GM18867 (cell line): ENCODE measurements around the gene HMCN1.

Experiments
- ATAC-seq: cut with Tn5 transposase; IDR thresholded peaks from one replicate; pipeline ENCODE4 v1.9.1; 2021; ENCODE audit warnings: mild to moderate bottlenecking, moderate library complexity; ENCODE audit not compliant: unreplicated experiment

Gene HMCN1

DNA sequence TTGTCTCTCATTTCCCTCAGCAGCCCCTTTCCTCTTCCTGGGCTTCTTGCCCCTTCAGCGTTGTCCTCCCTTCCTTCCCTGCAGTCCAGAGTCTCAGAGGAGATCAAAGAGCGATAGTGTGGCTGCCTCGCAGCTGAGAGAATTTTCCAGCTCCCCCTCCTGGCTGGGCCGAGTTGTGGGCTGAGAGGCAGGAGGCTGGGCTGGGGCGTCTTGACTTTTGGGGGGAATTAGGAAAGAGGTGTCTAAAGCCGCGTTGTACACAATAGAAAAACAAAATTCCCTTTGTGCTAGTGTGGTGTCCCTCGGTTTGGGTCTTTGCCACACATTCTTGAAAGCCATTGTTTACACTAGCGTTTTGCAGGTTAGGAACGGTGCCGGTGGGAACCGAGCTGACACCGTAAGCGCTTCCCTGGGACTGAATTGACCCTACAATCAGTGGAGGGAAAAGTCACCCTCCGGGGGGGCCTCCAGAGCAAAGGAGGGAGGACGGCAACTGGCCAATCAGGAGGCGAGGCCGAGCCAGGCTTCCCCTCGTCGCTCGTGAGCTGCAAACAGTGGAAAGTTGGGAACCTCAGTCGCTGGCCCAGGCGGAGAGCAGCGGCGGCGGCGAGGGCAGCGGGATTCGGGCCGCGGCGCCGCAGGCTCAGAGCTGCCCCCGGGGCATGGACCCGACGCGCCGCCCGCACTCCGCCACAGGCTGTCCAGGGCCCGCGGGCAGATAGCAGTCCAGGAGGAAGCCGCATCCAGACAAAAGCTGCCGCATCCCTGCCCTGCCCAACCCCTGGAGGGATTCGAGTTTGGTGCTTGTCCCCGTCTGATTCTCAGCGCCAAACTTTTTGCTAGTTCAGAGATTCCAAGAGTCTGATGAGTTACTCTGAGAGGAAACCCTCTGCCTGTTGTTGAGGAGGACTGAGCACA lies at the start of gene HMCN1:
Gene HMCN1, plus strand, starts transcription at position 574 of the 918 bp plus-strand sequence. CDS start 389 bp downstream, outside the sequence.
- ATAC-seq, result no peak

- ATAC-seq, result no peak
Observed at GRCh38 chr1:185686821-185687778, 47.1 kb upstream of the HMCN1 start.

DNA sequence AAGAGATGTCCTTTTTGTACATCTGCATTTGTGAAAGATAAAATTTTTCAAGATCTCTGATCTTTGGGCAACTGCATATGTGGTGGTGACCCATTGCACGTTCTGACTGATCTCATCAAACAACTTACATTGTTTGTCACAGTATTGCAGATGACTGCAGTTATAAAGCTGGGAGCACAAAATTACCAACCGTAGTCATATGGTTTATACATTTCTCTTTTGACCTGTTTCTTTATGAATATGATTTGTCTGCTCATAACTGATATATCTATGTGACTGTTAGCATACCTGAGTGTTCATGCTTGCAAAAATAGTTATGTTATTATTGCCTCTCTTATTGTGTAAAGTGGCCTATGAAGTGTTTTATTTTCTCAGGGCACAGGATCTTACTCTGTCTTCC lies 43.7 kb upstream of the HMCN1 start:
- no peak for ATAC-seq

DNA sequence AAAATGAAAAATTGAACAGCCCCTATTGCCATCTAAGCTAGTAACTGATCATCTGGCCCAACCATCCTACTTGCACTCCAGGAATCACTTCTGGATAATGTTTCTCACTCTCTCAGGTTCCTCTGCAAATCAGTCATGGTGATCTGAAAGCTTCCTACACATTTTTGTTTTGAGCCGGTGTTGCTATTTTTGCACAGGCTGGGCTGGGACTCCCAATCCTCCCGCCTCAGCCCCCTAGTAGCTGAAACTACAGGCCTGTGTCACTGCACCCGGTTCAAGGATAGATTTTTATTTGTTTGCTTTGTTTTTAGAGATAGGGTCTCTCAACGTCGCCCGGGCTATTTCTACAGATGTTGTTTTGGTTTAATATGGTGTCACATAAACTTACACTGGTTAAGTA lies 40.5 kb upstream of the HMCN1 start:
- ATAC-seq, result no peak

- peak; percentile 94 for ATAC-seq
Observed at GRCh38 chr1:185694081-185694480, 40.1 kb upstream of the HMCN1 start.

DNA sequence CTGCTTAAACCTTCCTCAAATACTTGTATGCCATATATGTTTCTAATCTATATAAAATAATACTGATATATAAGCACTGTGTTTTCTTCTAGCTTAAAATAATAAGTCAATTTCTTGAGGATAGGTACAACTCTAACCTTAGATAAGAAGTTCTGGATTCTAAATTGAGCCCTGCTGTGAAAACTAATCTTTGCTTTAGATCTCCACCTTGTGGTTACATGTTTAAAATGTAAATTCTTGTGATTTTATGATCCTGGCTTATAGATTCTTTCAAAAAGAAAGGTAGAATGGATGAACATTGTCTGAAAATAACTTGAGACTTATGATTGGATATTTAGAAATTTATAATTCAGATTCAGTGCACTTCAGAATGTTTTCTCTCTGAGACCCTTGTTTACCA lies 38.9 kb upstream of the HMCN1 start:
- no peak for ATAC-seq

DNA sequence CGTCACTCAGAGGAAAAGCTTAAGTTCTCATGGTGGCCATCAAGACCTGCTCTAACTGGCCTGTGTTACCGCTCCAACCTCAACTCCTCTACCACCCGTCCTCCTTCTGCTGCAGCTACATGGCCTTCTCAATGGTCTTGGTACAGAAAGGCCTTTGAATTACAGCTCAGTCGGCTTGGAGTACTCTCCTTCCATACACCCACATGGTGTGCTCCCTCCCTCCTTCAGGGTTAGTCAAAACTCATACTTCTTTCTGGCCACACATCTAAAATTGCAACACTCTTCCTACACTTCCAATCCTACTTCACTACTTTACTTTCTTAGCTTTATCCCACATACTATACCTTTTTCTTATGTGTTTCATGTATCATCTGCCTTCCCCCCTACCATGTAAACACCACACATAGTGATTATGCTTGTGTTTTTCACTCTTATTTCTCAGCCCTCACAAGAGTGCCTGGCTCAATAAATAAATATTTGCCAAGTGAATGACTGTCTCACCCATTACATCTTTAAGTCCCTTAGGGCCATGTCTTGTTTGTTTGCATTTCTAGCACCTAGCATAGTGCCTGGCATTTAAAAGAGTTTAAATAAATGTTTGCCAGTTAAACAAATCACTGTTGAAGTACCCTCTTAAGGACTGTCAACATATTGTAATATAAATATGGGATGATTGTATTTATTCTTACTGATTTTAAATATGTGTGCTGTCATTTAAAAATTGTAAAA lies 37.6 kb upstream of the HMCN1 start:
- ATAC-seq, result no peak

- ATAC-seq, result no peak
Observed at GRCh38 chr1:185699874-185700273, 34.3 kb upstream of the HMCN1 start.

DNA sequence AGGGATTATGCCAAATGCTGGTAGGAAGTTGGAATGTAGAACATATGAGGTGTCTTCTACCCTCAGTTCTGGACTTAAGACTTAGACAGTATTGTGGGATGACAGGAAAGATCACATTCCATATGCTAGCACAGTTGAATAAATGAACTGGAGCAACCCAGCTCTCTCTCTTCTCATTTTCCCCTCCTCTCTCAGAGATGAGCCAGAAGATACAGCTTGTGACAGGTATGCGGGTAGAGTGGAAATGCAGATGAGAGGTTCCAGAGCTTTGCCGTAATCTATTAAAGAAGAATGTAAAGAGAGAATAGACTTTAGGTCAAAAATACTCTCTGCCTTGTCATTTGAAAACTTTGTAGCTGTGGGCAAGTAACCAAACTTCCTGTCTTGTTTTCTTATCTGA lies 32.5 kb upstream of the HMCN1 start:
- no peak for ATAC-seq

- no peak for ATAC-seq
Observed at GRCh38 chr1:185704181-185704580, 30.0 kb upstream of the HMCN1 start.

DNA sequence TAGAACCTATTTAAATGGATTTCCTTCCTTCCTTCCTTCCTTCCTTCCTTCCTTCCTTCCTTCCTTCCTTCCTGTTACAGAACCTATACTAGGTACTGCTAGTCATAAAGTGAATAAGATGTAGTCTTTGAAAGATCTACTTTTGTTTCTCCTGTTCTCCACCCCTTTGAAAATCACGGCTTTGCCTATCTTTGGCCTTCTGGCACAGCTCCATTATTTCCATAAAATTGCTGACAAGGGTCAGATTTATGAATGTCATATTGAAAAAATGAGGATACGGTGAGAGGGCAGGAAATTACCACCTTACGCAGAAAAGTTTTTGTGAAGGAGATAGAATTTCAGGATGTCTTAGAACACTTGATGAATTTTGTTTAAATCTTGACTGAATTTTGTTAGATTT lies 18.1 kb upstream of the HMCN1 start:
- ATAC-seq, result no peak

DNA sequence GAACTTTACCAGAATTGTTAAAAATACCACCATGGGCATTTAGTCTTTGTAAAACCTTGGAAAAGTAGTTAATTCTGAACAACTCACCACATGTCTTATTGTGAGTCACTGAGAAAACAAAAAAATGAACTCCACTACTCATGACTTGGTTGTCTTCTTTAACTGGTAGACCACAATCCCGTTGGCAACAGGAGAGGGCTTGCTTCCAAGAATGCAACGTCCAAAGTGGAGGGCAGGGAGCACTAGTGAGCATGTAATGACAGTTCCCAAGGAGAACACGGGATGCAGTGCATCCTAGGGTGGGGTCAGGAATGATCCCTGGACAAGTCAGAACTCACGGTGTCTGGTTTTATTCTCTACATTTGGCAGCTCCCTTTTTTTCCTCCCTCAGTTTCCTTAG lies 15.2 kb upstream of the HMCN1 start:
- ATAC-seq, result no peak

DNA sequence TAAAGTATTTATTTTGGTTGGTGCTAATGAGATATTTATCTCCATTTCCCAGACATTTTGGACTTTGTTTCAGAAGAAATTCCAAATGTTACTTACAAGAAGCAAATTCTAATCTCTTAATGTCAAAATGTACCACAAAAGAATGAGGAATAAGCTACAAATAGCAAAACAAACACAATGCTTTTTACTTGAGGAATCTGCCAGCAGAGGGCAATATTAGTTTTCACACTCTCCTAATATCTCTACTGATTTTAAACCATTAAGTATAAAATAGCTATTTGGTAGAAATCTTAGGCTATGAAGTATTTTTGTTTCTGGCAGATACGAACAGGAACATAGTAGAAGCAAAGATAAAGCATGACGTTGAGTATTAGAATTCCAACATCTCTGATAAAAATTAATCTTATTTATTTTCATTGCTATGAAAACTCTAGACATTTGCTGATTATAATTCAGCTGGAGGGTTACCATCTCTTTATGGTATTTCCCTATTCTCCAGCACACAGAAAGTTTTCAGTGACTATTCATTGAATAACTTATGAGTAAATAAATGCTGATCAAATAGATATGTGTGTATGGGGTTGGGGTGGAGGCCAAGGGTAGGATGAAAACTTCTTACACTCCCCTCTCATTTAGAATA lies 13.4 kb upstream of the HMCN1 start:
- no peak for ATAC-seq

DNA sequence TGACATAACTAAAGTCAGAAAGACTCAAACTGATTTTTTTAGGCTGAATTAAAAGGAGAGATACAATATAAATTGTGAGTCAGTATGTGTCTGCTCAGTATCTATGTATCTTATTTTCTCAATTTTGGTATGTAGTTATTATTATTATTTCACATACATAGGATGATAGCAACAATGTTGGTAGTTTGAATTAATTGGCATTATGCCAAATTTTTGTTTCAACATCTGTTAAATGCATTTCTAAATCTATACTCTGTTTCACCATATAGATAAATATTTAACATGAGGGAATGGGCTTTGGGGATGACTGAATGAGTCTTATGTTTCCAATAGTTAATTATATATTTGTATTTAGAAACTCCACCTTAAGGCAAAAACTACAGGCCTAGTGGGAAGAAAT lies 12.6 kb upstream of the HMCN1 start:
- ATAC-seq, result no peak

- no peak for ATAC-seq
Observed at GRCh38 chr1:185722098-185722497, 12.1 kb upstream of the HMCN1 start.

GRCh38 chr1:185727726-185728125 lies 6.5 kb upstream of the HMCN1 start:
- no peak for ATAC-seq

DNA sequence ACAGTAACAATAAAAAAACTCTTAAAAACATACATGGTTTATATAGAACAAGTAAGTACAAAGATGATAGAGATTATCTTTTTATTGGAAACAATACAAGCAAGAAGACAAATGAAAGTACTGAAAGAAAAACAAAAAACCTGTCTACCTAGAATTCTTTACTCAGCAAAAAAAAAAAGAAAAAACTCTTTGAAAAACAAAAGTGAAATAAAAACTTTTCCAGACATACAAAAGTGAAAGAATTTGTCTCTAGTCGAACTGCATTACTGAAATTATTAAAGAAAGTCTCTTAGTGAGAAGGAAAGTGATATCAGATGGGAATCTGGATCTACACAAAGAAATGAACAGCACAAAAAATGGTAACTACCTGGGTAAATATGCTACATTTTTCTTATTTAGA lies 2.7 kb upstream of the HMCN1 start:
- ATAC-seq, result no peak

DNA sequence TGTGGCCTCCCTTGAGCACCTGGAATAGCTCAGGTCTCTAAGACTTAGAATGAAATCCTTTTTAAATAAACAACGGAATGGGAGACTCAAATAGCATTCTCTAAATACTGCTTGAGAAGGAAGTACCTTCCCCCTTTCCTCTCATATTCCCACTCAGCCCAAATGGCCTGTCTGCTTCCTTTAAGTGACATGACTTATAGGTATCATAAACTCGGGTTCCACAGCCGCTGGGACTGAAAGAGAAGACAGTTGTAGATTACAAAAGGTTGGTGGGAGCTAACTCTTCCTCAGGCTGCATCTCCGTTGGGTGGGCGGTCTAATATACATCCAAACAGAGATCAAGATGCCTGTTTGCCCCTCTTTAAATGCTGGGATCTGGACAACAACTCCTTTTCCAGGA lies 1.2 kb upstream of the HMCN1 start:
- ATAC-seq, result no peak

DNA sequence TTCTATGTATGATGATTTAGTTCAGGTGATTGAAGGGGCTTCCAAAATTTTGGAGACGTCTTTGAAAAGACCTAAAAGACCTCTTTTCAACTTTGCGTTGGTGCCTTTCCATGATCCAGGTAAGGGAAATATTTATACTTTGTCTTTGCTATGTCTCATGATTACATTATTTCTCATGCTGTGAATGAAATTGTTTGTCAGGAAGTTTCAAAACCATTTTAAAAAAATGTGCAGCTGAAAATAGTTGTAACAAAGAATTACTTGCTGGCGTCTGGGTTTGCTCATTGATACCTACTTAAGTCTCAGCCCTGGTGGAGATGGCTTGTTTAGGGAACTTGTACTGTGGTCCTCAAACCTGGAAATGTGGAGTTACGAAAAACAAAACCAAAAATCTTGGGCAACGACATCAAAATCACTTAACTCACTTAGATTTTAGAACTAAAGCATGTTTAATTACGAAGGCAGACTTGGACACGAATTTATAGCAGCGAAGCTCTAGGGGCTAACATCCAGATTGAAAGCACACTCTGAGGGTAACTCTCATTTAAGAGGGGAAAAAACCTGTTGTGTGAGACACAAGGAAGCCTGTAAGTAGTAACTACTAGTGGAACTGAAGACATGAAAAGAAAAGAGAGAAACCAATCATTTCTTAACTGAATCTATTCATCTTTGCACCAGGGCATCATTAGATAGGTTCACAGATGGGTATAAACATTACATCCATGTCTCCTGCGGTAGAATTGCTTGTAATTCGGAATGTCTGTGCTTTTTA lies 924 bp downstream of the HMCN1 start:
- ATAC-seq, result peak; percentile 43

DNA sequence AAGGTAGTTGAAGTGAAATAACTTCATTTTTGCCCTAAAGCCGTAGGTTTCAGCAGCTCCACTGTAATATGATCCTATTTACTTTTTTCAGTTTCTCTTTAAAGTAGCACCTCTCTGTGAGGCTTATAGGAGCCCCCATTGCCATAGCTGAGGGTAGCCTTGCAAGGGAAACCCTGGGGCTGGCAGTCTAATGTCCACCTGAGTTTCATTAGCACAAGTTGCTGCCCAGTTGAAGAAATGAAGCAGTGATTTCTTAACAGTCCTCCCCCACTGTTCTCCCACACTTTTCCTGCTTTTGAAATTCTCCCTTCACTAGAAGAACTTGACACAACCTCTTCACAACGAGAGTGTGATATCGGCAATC lies 1.5 kb downstream of the HMCN1 start:
- peak; percentile 64 for ATAC-seq
